ENCODE measurements around the gene PNPLA8. TPM values are rescaled to one million over a fixed set of nuclear protein-coding genes. Genes with fewer than 3 reads are reported as not detected.

The PNPLA8 gene
- total RNA-seq, 6 experiments from 2014 or later, result 13.7 to 25.6 (median 17.0) TPM

DNA sequence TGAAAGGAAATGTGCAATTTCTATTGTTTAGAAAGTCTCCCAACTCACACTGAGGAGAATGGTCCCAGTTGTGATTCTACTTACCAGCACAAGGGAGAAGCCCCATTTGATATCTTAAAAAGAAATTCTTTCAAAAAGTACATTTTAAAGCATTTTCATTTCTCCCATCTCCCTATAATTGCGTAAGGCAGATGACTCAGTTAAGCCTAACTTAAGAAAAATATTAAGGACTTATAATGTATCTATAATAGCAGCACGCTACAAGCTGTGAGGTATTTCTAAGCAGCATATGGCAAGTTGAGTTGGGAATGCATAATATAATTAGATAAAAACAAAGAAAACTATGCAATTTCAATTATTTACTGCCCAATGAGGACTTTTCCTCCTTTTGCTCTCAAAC, 61.2 kb downstream of the PNPLA8 start:
- 82% methylated on average over 2 of the region's 2 CpGs for WGBS (ENCODE audit: insufficient coverage, low coverage, low lambda C conversion rate, missing lambda C conversion rate)
- no peak for ATAC-seq

DNA sequence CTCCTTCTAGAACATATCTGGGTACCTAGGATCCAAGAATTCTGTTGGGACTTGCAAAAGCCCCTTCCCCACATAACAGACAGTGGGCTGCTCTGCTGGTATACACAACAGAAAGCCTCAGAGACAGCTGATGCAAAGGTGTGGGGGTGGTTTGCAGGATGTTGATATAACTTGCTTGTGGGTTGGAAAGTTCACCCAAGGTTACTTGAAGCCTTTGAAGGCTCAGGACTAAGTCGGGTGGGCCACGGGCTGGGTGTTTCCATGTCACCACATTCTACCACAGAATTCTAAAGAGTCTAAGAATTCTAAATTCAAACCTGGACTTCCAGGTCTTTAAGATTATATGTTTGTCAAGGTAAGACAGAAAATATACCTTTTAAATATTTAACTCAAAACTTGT, 62.3 kb downstream of the PNPLA8 start:
- H3K9me3 ChIP-seq, result no peaks in the 10 kb centered on the region
- no peak overlapping the region for H3K27ac ChIP-seq
- no peak for DNase-seq
- no peaks in the 10 kb centered on the region for H3K27me3 ChIP-seq
- H3K4me3 ChIP-seq, result no peak overlapping the region
- no peaks in the 10 kb centered on the region for H3K36me3 ChIP-seq
- no peak for ATAC-seq
- TF ChIP-seq POLR2A (IDR thresholded peaks at IDR 0.05), result no peak
- no peak for TF ChIP-seq CTCF (IDR thresholded peaks at IDR 0.05)
- H3K4me1 ChIP-seq, result no peaks in the 10 kb centered on the region
- intact Hi-C loops (cut with DNase I), result no loop called here
- WGBS (ENCODE audit: insufficient coverage, low coverage, low lambda C conversion rate, missing lambda C conversion rate), result 54% methylated on average over 2 of the region's 2 CpGs

More for the DNA sequence above, 61.2 kb downstream of the PNPLA8 start:
- DNase-seq, result no peak
- H3K36me3 ChIP-seq, result no peaks in the 10 kb centered on the region
- no peaks in the 10 kb centered on the region for H3K27me3 ChIP-seq
- no peak overlapping the region for H3K27ac ChIP-seq
- no peaks in the 10 kb centered on the region for H3K9me3 ChIP-seq
- no peak overlapping the region for H3K4me3 ChIP-seq
- TF ChIP-seq CTCF (IDR thresholded peaks at IDR 0.05), result no peak
- TF ChIP-seq POLR2A (IDR thresholded peaks at IDR 0.05), result no peak
- intact Hi-C loops (cut with DNase I), result no loop called here
- no peaks in the 10 kb centered on the region for H3K4me1 ChIP-seq

GRCh38 chr7:108461840-108462239, 64.1 kb downstream of the PNPLA8 start:
- H3K27me3 ChIP-seq, result peaks cover 0 to 1% of the 10 kb centered on the region in 2 donors
- intact Hi-C loops (cut with DNase I), result no loop called here
- TF ChIP-seq POLR2A (IDR thresholded peaks at IDR 0.05) (no peak), CTCF (IDR thresholded peaks at IDR 0.05) (no peak)
- no peak overlapping the region for H3K4me3 ChIP-seq
- no peaks in the 10 kb centered on the region for H3K36me3 ChIP-seq
- no peaks in the 10 kb centered on the region for H3K9me3 ChIP-seq
- 70% methylated on average over 3 of the region's 3 CpGs for WGBS (ENCODE audit: insufficient coverage, low coverage, low lambda C conversion rate, missing lambda C conversion rate)
- no peak for DNase-seq
- no peak overlapping the region for H3K27ac ChIP-seq
- no peak for ATAC-seq
- H3K4me1 ChIP-seq, result no peaks in the 10 kb centered on the region

DNA sequence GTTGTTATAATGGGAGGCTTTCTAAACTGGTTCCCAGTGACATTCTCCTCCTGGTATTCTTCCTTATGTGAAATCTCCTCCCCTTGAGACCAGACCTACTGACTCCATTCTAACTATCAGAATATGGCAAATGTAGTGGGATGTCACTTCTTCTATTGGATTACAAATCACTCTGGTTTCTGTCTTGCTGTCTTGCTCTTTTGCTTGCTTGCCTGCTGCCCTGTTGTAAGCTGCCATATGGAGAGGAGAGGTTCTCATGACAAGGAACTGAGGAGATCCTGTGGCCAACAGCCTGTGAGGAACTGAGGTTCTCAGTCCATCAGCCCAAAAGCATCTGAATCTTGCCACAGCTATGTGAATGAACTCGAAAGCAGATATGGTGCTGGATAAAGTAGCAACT, 65.0 kb downstream of the PNPLA8 start:
- Histone ChIP-seq H3K4me1 (peaks cover 0 to under 1% (median 0%) of the 10 kb centered on the region in 4 donors), H3K27ac (no peak overlapping the region), H3K36me3 (no peaks in the 10 kb centered on the region), H3K27me3 (peaks cover 0 to 10% of the 10 kb centered on the region in 2 donors), H3K4me3 (no peak overlapping the region), H3K9me3 (no peaks in the 10 kb centered on the region)
- 71% methylated on average over 1 of the region's 1 CpG for WGBS (ENCODE audit: insufficient coverage, low coverage, low lambda C conversion rate, missing lambda C conversion rate)
- ATAC-seq (no peak), DNase-seq (no peak)
- TF ChIP-seq CTCF (IDR thresholded peaks at IDR 0.05) (no peak), POLR2A (IDR thresholded peaks at IDR 0.05) (no peak)
- intact Hi-C loops (cut with DNase I), result no loop called here

Data from right lobe of liver (tissue), 6 donors.